GM21515 (cell line): ENCODE measurements around the gene FBXW4.

Experiments used
- ATAC-seq: cut with Tn5 transposase; IDR thresholded peaks from one replicate; pipeline ENCODE4 v1.9.1; 2021; ENCODE audit not compliant: unreplicated experiment

Gene FBXW4

GRCh38 chr10:101704331-101704730 is 9.4 kb upstream of the FBXW4 start:
- ATAC-seq: no peak

DNA sequence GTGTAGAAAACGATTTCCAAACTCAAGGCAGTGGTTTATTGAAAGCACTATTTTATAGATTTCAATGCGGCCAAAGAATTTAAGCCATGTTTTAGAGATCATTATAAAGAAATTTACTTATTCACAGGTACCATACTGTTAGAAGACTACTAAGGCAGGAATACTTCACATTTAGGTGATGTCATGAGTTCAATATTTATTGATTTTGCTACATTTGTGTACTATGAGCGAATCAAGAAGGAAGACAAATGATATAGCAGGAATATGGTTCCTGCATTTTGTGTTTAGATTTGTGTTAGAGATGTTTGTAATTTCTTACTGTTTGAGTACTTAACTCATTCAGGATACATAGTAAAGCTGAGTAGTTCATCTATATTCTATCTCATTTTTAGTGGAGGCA is 1.7 kb upstream of the FBXW4 start:
- ATAC-seq: no peak

GRCh38 chr10:101695404-101695890 is 477 bp upstream of the FBXW4 start:
- no peak for ATAC-seq

DNA sequence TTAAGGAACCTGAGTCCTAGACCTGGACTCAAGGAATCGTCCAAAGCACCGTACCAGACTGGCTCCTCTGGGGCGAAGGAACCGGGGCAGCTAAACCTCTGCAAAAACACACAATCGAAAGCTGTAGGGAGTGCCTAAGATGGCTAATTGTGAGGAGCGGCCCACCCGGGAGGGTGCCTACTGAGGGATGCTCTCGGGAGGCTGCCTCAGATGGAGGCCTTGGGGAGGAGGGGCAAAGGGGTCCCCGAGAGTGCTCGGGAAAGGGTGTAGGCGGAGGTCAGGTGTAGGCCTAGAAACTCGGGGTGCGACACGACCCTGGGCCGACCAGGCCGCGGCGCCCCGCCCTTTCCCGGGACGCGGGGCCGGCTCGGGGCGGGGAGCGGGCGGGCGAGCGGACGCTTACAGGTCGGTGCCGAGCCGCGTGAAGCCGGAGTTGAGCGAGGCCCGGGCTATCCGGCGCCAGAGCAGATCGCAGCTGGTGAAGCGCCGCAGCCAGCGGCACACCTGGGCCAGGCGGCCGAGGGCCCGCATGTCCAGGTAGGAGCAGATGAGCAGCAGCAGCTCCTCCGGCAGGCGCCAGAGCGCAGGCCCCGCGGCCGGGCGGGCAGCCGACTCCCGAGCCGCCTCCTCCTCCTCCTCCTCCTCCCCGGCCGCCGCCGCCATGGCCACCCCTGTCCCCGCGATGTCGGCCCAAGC is 844 bp downstream of the FBXW4 start:
- peak; percentile 58 for ATAC-seq

- ATAC-seq: peak; percentile 9
Measured at GRCh38 chr10:101693651-101693977, 1.4 kb downstream of the FBXW4 start.

GRCh38 chr10:101691081-101691480 is 3.9 kb downstream of the FBXW4 start:
- ATAC-seq: no peak

DNA sequence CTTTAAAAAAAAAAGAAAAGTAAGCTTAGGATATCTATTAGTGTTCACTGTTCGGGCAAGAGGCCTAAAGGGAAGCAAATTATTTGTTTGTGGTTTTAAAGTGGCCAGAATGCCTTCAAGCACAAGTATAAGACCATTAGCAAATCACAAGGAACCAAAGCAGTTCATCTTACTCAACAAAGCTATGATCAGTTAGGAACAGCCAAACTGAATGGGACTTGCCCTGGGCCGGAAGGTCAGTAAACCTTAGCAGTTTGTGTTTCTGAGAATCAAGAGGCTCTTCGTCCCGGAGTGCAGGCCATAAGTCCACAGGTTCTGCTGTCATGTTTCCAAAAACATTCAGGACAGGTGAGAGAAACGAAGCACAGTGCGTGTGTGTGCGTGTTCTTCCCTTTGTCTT is 4.5 kb downstream of the FBXW4 start:
- ATAC-seq: no peak

DNA sequence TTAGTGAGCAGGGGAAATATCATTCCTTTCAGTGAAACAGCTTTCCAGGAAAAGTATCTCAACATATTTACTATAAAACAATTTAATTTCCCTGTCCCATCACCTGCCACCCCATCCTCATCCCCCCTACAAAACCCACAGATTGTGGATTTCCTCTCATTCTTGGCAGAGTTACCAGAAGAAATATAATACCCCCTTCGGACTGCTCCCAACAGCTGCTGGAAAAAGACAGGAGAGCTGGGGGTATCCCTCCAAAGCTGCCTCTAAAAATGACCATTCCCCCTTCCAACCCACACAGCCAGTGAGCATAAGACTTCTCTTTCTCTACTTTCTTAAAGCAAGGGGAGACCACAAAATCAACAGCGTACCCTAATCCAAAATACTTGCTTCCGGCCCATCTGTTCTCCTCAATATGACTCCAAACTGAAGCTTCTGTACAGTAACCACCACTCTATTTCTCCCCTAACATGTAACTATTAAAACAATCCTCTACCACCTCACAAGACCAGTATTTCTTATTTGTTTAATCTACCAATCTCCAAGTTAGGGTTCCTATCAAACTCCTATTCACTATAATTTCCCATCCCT is 7.8 kb downstream of the FBXW4 start:
- ATAC-seq: no peak

DNA sequence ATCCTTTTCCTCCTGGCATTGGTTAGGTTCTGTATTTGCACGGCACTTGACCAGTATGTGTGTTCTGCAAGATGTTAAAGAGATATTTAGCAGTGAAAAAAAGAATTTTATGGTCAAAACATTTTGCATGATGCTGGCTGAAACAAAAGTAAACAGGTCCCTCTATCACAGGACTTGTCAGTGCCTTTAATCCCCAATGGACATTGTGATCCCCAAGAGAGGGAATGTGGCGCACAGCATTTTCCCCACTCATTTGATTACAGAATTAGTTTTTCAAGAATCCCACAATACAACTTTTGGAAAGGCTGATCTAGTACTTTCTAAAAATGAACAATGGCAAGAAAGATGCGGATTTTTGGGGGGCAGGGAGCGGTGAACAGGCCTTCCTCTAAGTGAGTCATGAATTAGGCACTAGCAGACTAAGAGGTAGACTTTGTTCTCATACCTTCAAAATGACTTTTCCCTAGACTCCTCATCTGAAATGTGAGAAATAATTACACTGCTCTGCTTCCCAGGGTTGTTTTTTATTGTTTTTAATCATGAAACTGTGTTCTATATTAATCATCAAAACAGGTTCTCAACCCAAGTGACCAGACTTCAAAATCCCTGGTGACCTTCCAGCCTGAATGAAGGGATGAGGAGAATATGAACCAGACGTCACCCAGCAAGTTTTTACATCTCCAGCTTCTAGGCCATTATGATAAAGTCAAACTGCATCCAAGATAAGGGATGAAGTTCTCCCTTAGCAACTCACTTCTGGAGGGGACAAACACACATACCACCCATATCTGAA is 8.6 kb downstream of the FBXW4 start:
- no peak for ATAC-seq

DNA sequence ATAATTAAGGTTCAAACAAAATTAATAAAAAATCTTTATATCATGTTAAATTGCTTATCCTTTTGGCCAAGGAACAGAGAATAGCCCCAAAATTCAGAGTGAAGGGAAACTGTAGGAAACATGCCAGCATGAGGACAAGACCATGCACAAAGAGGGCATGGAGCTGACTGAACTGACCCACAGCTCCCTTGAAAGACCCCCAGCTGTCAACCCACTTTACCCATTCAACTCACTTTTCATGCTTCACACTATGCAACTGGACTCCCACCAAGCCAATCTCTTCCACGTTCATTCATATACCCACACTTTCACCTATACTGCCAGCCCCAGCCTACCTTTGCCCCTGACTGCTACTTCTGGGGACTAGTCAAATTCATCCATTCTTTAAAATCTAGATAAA is 10.2 kb downstream of the FBXW4 start:
- ATAC-seq: no peak

DNA sequence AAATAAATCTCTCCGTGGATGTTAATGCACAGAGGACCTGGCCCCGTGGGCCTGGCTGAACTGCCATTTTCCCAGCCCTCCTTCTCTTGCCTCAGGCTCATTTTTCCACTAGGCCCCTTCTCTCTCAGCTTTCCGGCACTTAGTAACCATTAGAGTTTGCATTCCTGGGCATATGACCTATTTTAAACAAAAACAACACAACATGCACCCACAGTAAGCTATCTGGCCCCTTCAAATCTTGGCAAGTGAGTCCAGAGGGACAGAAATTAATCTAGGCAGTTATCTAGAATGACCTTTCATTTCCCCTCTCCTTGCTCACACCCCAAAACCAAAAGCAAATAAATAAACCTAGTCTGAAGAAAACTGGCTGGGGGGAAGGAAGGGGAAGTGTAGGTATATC is 11.7 kb downstream of the FBXW4 start:
- ATAC-seq: no peak

DNA sequence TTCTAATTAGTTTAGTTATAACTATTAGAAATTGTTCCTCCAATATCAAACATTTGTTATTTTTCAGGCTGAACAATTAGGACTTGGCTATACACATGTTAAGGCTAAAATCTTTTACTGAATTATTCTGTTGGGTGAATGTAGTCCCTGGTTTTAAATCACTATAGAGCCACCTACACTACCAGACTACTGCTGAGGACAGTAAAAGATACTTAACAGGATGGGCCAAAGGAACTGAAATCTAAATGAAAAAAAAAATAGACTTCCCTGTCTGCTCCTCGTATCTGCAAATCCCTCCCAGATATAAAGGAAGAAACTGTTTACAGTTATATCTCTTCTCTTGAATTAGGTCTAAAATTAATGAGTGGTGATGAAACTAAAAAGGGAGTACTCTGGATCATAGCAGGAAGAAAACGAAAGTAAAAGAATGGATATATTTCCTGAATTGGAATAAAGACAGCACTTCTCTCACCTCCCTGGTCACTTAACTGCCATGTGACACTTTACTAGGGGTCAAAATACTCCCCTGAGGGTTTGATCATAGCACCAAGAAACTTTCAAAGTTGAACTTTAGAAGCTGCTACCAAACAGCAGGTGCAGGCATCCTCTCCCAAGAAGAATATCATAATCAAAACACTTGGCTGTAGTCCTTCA is 12.7 kb downstream of the FBXW4 start:
- ATAC-seq: no peak

GRCh38 chr10:101676565-101676964 is 18.4 kb downstream of the FBXW4 start:
- ATAC-seq: no peak

DNA sequence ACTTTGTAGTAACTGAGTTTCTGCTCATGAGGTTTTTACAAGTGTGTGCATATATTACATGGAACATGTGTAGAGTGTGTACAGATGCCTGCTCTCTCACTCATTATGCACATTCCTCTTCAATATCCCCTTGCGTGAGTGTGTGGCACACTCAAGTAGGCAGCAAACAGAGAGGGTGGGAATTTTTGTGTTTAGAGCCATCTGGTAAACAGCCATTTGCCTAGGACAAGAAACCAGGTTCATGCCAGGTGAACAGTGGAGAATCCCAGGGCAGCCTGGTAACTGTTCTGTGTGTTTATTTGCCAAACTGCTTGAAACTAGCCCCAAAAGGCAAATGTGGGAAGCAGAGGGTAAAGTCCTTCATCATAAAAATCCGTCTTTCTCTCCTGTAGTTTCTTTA is 19.9 kb downstream of the FBXW4 start:
- ATAC-seq: no peak

GRCh38 chr10:101672536-101672935 is 22.4 kb downstream of the FBXW4 start:
- ATAC-seq: no peak

- ATAC-seq: peak; percentile 65
Measured at GRCh38 chr10:101671453-101671852, 23.5 kb downstream of the FBXW4 start.

GRCh38 chr10:101670635-101671034 is 24.3 kb downstream of the FBXW4 start:
- no peak for ATAC-seq

DNA sequence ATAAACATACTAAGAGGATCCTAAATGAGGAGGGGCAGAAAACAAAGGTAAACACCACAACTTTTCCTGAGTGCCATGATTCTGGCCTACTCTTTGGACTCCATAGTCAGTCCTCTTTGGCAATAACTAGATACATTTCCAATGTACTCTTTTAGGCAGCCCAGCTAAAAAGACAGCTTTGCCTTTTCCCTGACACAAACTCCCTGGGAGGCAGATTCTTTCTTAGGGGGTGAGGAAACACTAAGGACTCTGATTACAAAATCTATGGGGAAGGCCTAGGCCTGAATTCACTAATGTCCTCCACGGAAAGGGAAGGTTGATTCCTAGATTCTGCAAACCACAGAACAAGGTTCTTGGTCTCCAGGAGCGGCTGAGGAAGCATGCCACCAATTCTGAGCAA is 25.8 kb downstream of the FBXW4 start:
- no peak for ATAC-seq

GRCh38 chr10:101668566-101668965 is 26.4 kb downstream of the FBXW4 start:
- no peak for ATAC-seq

DNA sequence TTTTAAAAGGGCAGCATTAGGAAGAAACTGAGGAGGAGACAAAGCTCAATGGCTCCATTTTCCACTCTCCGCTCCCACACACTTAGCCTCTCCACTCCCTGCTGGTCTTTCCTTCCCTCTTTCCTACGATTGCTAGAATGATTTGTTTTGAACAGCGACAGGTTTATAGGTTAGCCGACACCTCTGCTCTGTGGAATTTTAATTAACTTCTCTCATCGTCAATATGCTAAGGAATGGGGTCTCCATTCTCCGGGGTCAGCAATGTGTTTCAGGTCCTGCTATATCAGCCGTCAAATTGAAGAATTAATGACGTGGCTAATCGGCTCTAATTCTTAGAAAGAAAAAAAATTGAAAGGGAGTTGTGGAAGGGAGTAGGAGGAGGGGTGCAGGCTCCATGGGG is 28.9 kb downstream of the FBXW4 start:
- ATAC-seq: no peak

DNA sequence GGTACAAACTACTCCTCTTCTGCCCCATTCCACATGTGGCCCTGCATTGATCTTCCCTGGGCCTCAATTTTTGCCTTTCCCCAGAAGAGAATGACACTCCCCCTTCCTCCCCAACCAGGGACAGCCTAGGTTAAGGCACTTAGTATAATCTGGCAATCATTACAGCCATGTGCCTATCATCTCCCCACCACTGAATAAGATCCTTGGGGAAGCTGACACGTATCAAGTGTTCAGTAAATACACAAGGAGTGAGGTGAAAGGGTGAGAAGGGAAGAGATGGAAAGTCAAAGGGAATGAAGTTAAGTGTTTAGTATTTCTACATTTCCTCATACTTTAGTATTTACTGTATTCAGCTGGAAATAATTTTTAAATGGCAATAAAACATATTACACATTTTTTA is 31.9 kb downstream of the FBXW4 start:
- ATAC-seq: no peak

- no peak for ATAC-seq
Measured at GRCh38 chr10:101660256-101660655, 34.7 kb downstream of the FBXW4 start.
